ENCODE results near the gene F2R. TPM values are rescaled to one million over a fixed set of nuclear protein-coding genes. Genes with fewer than 3 reads are reported as not detected.

The F2R gene
- total and polyA plus RNA-seq, 2 of the 13 experiments (the other 11 are each of a cell fraction or from before 2014, with no cell fraction given), result 8.3 to 12.3 TPM

DNA sequence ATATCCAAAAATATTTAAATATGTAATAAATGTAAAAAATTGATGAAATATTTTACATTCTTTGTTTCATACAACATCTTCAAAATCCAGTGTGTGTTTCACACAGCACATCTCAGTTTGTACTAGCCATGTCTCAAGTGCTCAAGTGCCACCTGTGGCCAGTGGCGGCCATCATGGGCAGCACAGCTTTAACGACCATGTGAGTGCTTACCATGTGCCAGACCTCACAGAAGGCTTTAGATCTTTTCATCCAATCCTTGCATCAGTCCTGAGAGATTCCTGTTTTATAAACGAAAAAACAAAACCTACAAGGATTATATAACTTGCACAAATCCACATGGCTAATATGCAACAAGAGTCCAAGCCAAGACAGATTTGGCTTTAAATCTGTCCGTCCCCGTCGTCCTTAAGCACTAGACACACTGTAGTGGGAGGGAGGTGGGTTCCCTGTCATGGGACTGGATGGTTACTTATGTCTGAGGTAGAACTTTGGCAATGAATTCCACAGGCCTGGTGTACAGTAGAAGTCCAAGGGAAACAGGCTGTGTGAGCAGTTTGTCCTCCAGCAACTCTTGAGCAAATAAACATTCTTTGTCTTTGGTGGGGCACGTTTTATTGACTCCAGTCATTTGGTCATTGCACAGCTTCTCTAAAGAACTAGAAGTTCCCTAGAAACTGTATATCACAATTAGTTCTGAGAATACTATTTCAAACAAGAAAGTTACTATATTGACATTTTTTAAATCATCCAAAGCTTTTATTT, 25.0 kb upstream of the F2R start (continued):
- TF ChIP-seq, protein P1, sequence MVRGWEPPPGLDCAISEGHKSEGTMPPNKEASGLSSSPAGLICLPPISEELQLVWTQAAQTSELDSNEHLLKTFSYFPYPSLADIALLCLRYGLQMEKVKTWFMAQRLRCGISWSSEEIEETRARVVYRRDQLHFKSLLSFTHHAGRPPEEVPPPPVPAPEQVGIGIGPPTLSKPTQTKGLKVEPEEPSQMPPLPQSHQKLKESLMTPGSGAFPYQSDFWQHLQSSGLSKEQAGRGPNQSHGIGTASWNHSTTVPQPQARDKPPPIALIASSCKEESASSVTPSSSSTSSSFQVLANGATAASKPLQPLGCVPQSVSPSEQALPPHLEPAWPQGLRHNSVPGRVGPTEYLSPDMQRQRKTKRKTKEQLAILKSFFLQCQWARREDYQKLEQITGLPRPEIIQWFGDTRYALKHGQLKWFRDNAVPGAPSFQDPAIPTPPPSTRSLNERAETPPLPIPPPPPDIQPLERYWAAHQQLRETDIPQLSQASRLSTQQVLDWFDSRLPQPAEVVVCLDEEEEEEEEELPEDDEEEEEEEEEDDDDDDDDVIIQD (CRISPR knock-in tag; IDR thresholded peaks at IDR 0.05; ENCODE audit: low read depth), result peak; percentile 12; the same call in 1 of the 2 replicates
- TF ChIP-seq KDM3A (CRISPR knock-in tag; IDR thresholded peaks at IDR 0.05; ENCODE audit: low read depth), result no peak
- no peak for TF ChIP-seq SOX6 (IDR thresholded peaks at IDR 0.05)
- peak; percentile 19; the same call in 1 of the 2 replicates for TF ChIP-seq SOX6 (CRISPR knock-in tag; IDR thresholded peaks at IDR 0.05)
- TF ChIP-seq SPEN (CRISPR knock-in tag; IDR thresholded peaks at IDR 0.05; ENCODE audit: low read depth), result no peak
- TF ChIP-seq ZNF530 (CRISPR knock-in tag; IDR thresholded peaks at IDR 0.05; ENCODE audit: low read depth), result no peak
- no peak for TF ChIP-seq SRSF1 (optimal IDR thresholded peaks at IDR 0.05; ENCODE audit: low read depth, low read length)
- TF ChIP-seq ARID2 (CRISPR knock-in tag; IDR thresholded peaks at IDR 0.05; ENCODE audit: borderline replicate concordance), result no peak
- no peak for TF ChIP-seq SOX13 (IDR thresholded peaks at IDR 0.05)
- TF ChIP-seq SOX13 (CRISPR knock-in tag; conservative IDR thresholded peaks at IDR 0.05 in 1 of 2, IDR thresholded peaks at IDR 0.05 in 1 of 2), result peak in 1 of 2 experiments; percentile 36; a peak in 1 of 4 replicates
- TF ChIP-seq SOX5 (CRISPR knock-in tag; IDR thresholded peaks at IDR 0.05; ENCODE audit: borderline replicate concordance), result peak; percentile 17; the same call in 1 of the 2 replicates
- no peak for TF ChIP-seq MIER2 (CRISPR knock-in tag; IDR thresholded peaks at IDR 0.05)
- TF ChIP-seq, protein P2, sequence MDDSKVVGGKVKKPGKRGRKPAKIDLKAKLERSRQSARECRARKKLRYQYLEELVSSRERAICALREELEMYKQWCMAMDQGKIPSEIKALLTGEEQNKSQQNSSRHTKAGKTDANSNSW (CRISPR knock-in tag; IDR thresholded peaks at IDR 0.05; ENCODE audit: borderline replicate concordance), result no peak
- no peak for TF ChIP-seq FOXP1 (IDR thresholded peaks at IDR 0.05)
- TF ChIP-seq FOXP1 (CRISPR knock-in tag; IDR thresholded peaks at IDR 0.05), result peak; percentile 34; the same call in 1 of the 2 replicates
- no peak for TF ChIP-seq MAFG (CRISPR knock-in tag; IDR thresholded peaks at IDR 0.05)
- TF ChIP-seq BHLHE40 (IDR thresholded peaks at IDR 0.05; ENCODE audit: low read length), result peak; percentile 38; the same call in 1 of the 2 replicates
